ENCODE data around the gene PLSCR5. TPM values are rescaled to one million over a fixed set of nuclear protein-coding genes. Genes with fewer than 3 reads are reported as not detected.

PLSCR5 gene
- total RNA-seq, 1 donor from 2014 or later: not detected

DNA sequence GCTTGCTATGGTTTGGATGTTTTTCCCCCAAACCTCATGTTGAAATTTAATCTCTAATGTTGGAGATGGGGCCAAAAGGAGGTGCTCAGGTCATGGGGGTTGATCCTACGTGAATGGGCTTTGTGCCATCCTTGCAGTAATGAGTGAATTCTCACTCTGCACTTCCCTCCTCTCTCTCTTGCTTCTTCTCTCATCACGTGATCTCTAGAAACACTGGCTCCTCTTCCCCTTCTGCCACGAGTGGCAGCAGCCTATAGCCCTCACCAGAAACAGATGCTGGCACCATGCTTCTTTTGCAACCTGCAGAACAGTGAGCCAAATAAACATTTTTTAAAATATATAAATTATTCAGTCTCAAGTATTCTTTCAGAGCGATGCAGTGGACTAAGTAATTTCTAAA is 47.4 kb downstream of the PLSCR5 start:
- no peaks in the 10 kb centered on the region for H3K36me3 ChIP-seq (ENCODE audit: control insufficient read depth, insufficient read depth, low read length)
- DNase-seq (ENCODE audit: low read depth): no peak
- no peak overlapping the region for H3K4me3 ChIP-seq (ENCODE audit: low read depth, low read length)
- H3K27me3 ChIP-seq (ENCODE audit: control insufficient read depth, insufficient read depth, low read length): no peaks in the 10 kb centered on the region
- TF ChIP-seq CTCF (IDR thresholded peaks at IDR 0.05; ENCODE audit: insufficient read depth, low read length, poor library complexity, severe bottlenecking): no peak

- no peaks in the 10 kb centered on the region for H3K36me3 ChIP-seq (ENCODE audit: control insufficient read depth, insufficient read depth, low read length)
- H3K27me3 ChIP-seq (ENCODE audit: control insufficient read depth, insufficient read depth, low read length): no peaks in the 10 kb centered on the region
- H3K4me3 ChIP-seq (ENCODE audit: low read depth, low read length): no peak overlapping the region
- DNase-seq (ENCODE audit: low read depth): no peak
- no peak for TF ChIP-seq CTCF (IDR thresholded peaks at IDR 0.05; ENCODE audit: insufficient read depth, low read length, poor library complexity, severe bottlenecking)
Observed at GRCh38 chr3:146555311-146555710, 49.8 kb downstream of the PLSCR5 start.

DNA sequence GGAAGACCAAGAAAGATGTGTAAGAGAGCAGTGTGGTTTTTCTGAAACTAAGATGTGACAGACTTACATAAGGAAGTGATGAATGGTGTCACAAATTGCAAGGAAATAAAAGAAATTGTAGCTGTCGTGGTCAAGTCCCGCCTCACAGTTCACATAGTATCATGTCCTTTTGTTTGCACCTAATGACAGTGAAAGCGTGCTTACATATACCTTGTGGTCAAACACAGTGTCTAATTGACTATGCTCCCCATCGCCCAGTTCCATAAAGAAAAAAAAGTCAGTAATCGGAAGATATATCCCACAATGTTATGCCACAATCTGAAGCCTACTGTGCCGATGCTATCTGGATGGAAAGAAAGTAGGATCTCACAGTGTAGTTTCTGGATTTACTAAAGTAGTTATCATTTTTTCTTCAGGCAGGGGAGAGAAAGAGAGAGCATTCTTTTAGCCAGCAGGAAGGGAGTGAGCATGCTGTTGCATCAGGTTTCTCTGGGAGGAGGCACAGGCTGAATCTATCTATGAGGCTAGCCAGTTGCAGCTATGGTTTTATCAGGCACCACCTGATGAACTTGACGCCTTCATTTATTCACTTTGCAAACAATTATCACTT is 50.9 kb downstream of the PLSCR5 start:
- no peak for TF ChIP-seq CTCF (IDR thresholded peaks at IDR 0.05; ENCODE audit: insufficient read depth, low read length, poor library complexity, severe bottlenecking)
- DNase-seq (ENCODE audit: low read depth): no peak
- Histone ChIP-seq H3K4me3 (ENCODE audit: low read depth, low read length) (no peak overlapping the region), H3K36me3 (ENCODE audit: control insufficient read depth, insufficient read depth, low read length) (no peaks in the 10 kb centered on the region), H3K27me3 (ENCODE audit: control insufficient read depth, insufficient read depth, low read length) (no peaks in the 10 kb centered on the region)

GRCh38 chr3:146550743-146551510 is 54.2 kb downstream of the PLSCR5 start:
- Histone ChIP-seq H3K4me3 (ENCODE audit: low read depth, low read length) (no peak overlapping the region), H3K36me3 (ENCODE audit: control insufficient read depth, insufficient read depth, low read length) (no peaks in the 10 kb centered on the region), H3K27me3 (ENCODE audit: control insufficient read depth, insufficient read depth, low read length) (no peaks in the 10 kb centered on the region)
- no peak for TF ChIP-seq CTCF (IDR thresholded peaks at IDR 0.05; ENCODE audit: insufficient read depth, low read length, poor library complexity, severe bottlenecking)
- peak; percentile 63 for DNase-seq (ENCODE audit: low read depth)

- Histone ChIP-seq H3K27me3 (ENCODE audit: control insufficient read depth, insufficient read depth, low read length) (no peaks in the 10 kb centered on the region), H3K36me3 (ENCODE audit: control insufficient read depth, insufficient read depth, low read length) (no peaks in the 10 kb centered on the region), H3K4me3 (ENCODE audit: low read depth, low read length) (no peak overlapping the region)
- no peak for DNase-seq (ENCODE audit: low read depth)
- no peak for TF ChIP-seq CTCF (IDR thresholded peaks at IDR 0.05; ENCODE audit: insufficient read depth, low read length, poor library complexity, severe bottlenecking)
Observed at GRCh38 chr3:146550070-146550615, 55.0 kb downstream of the PLSCR5 start.
